OCI-LY7 (cell line): Measurements from ENCODE around the gene SPAG16. TPM values are rescaled to one million over a fixed set of nuclear protein-coding genes. Genes with fewer than 3 reads are reported as not detected.
A peak's percentile ranks its signal among the peaks of the same experiment; 100 is the strongest.

Experiments
- BruUV-seq: library from RNA; stranded (reverse); fragments of 400-500 nt; replicated peaks from 2 replicates; lab custom pipeline; 2021; lab: Mats Ljungman, UMichigan
- CTCF ChIA-PET: fragments of 300-600 bp; sonication (Branson Sonifier 250); formaldehyde crosslinking; loops from one replicate; lab custom pipeline; 2022; ENCODE audit warnings: antibody characterized with exemption; ENCODE audit not compliant: unreplicated experiment; lab: Charles Lee
- POLR2A ChIA-PET: fragments of 300-600 bp; sonication (Branson Sonifier 250); formaldehyde crosslinking; loops from one replicate; lab custom pipeline; 2022; ENCODE audit warnings: antibody characterized with exemption; lab: Charles Lee
- DNase-seq: peaks from one replicate; pipeline ENCODE4 v3.0.0-alpha.2; 2015; ENCODE audit warnings: low spot score
- H2AFZ ChIP-seq: fragments of 200-600 bp; sonication (generic), shearing (Covaris generic); 2 replicates; pipeline ENCODE4 v1.6.1; 2014; ENCODE audit warnings: mild to moderate bottlenecking, antibody characterized with exemption, low read length, moderate library complexity
- H3K27ac ChIP-seq: fragments of 200-600 bp; sonication (generic); 2 replicates; pipeline ENCODE4 v1.5.1; 2014; ENCODE audit warnings: mixed run types, low read depth, mild to moderate bottlenecking, moderate library complexity, low read length, inconsistent platforms; ENCODE audit not compliant: poor library complexity, severe bottlenecking
- H3K36me3 ChIP-seq: fragments of 200-600 bp; sonication (generic); 2 replicates; pipeline ENCODE4 v1.6.1; 2014; ENCODE audit warnings: mild to moderate bottlenecking, antibody characterized with exemption, low read length, moderate library complexity, mixed read lengths; ENCODE audit not compliant: insufficient read depth
- H3K4me1 ChIP-seq: fragments of 200-600 bp; sonication (generic); 2 replicates; pipeline ENCODE4 v1.5.1; 2014; ENCODE audit warnings: mild to moderate bottlenecking, low read length; ENCODE audit not compliant: insufficient read depth, poor library complexity, severe bottlenecking
- H3K4me2 ChIP-seq: fragments of 200-600 bp; sonication (generic); 2 replicates; pipeline ENCODE4 v1.6.1; 2014; ENCODE audit warnings: mild to moderate bottlenecking, low read length
- H3K4me3 ChIP-seq: fragments of 200-600 bp; sonication (generic); 2 replicates; pipeline ENCODE4 v1.5.1; 2014; ENCODE audit warnings: mild to moderate bottlenecking, low read depth, low read length; ENCODE audit not compliant: poor library complexity, severe bottlenecking
- H3K79me2 ChIP-seq: fragments of 200-600 bp; sonication (generic); 2 replicates; pipeline ENCODE4 v1.6.1; 2016; ENCODE audit warnings: low read depth, mild to moderate bottlenecking, low read length, moderate library complexity, mixed read lengths; ENCODE audit not compliant: insufficient read depth
- H3K9me2 ChIP-seq: fragments of 200-600 bp; sonication (generic); 2 replicates; pipeline ENCODE4 v1.6.1; 2016; ENCODE audit warnings: mild to moderate bottlenecking, low read length, mixed read lengths; ENCODE audit not compliant: insufficient read depth
- H3K9me3 ChIP-seq: fragments of 200-600 bp; sonication (generic); 2 replicates; pipeline ENCODE4 v1.6.1; 2014; ENCODE audit warnings: mild to moderate bottlenecking, mixed run types, low read length, mixed read lengths
- H4K20me1 ChIP-seq: fragments of 200-600 bp; sonication (generic); 2 replicates; pipeline ENCODE4 v1.6.1; 2014; ENCODE audit warnings: mild to moderate bottlenecking, antibody characterized with exemption, low read length, moderate library complexity, mixed read lengths; ENCODE audit not compliant: insufficient read depth
- EZH2phosphoT487 ChIP-seq: fragments of 200-600 bp; sonication (generic); IDR thresholded peaks from 2 replicates; pipeline ENCODE4 v1.6.1; 2018; ENCODE audit warnings: low read depth, borderline replicate concordance, mild to moderate bottlenecking, mixed run types, antibody characterized with exemption, low read length, moderate library complexity, mixed read lengths
- intact Hi-C: fragments of 100-400 bp; cut with micrococcal nuclease; formaldehyde crosslinking; loops from one replicate; pipeline ENCODE4 v1.10.0; 2022; ENCODE audit not compliant: unreplicated experiment
- total RNA-seq, 2 experiments: library from RNA; depleted of rRNA in 1 of 2; stranded (reverse); fragments of >200 nt in 1 of 2; shearing (Covaris generic) in 1 of 2; gene quantifications; 2 replicates each; pipeline ENCODE4 v1.2.3, GENCODE V29; 2014 to 2022
- TF ChIP-seq, protein P1 (sequence below): fragments of 200-600 bp; sonication (generic); conservative IDR thresholded peaks from 2 replicates; pipeline ENCODE4 v1.5.1; 2014; ENCODE audit warnings: mild to moderate bottlenecking, antibody characterized with exemption, low read length, moderate library complexity, mixed read lengths

Gene SPAG16
- total RNA-seq, 2 experiments from 2014 or later: 22.1 to 24.2 TPM

DNA sequence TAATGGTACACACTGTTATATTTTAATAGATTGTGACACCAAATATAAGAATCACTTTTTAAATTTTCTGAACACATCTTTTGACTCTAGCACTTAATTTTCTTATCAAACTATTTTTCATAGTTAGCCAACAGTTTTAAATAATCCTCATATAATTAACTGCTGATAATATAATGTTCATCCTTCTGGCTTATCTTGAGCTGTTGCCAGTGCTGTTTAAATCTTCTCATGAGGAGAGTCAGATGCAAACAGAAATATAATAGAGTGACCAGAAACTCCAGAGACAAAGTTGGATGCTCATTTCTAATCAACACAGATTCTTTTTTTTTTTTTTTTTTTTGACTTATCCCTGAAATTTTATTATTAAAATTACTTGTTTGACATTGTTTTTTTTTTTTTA is 282.6 kb downstream of the SPAG16 start:
- Histone ChIP-seq H3K27ac (no peak overlapping the region), H3K4me2 (no peak overlapping the region), H2AFZ (no peak overlapping the region), H3K79me2 (no peaks in the 10 kb centered on the region), H3K9me3 (no peaks in the 10 kb centered on the region), H3K4me3 (no peak overlapping the region), H4K20me1 (no peaks in the 10 kb centered on the region), H3K4me1 (no peaks in the 10 kb centered on the region), H3K36me3 (no peaks in the 10 kb centered on the region), H3K9me2 (no peaks in the 10 kb centered on the region)
- intact Hi-C loops: no loop called here
- TF ChIP-seq, protein P1, sequence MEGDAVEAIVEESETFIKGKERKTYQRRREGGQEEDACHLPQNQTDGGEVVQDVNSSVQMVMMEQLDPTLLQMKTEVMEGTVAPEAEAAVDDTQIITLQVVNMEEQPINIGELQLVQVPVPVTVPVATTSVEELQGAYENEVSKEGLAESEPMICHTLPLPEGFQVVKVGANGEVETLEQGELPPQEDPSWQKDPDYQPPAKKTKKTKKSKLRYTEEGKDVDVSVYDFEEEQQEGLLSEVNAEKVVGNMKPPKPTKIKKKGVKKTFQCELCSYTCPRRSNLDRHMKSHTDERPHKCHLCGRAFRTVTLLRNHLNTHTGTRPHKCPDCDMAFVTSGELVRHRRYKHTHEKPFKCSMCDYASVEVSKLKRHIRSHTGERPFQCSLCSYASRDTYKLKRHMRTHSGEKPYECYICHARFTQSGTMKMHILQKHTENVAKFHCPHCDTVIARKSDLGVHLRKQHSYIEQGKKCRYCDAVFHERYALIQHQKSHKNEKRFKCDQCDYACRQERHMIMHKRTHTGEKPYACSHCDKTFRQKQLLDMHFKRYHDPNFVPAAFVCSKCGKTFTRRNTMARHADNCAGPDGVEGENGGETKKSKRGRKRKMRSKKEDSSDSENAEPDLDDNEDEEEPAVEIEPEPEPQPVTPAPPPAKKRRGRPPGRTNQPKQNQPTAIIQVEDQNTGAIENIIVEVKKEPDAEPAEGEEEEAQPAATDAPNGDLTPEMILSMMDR: no peak
- no peak for TF ChIP-seq EZH2phosphoT487
- no TSS peak for BruUV-seq
- POLR2A ChIA-PET: interaction anchor here (0.7 kb wide), 1 partner anchor 321 kb away, joined by 3 read pairs; no protein-coding TSS in a partner anchor
- CTCF ChIA-PET: no interaction called here
- no peak for DNase-seq

DNA sequence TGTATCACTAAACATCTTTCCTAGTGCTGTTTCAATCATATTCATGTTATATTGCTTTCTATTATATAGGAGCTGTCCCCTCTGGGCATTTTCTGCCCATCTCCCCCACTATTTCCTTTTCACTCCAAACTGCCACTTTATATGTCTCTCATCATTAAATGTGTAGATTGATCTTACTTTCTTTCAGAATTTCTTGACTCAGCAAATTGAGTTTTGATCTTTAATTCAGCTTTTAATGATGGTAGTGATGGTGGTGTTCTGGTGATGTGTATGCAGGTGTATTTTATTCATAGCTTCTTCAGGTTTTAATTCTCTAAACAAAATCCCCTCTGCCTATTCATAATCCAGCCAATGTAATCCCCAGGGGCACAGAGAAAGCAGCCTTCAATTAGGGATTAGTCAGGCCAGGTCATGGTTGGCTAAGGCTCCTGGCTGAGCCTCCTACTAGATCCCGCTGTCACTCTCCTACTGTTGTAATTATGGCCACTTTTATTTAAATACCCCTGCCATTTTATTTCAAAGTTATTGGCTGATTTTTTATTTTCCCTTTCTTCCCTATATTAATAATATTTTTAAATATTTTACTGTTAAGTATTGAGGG is 325.4 kb downstream of the SPAG16 start:
- Histone ChIP-seq H3K4me1 (no peaks in the 10 kb centered on the region), H3K4me3 (no peak overlapping the region), H4K20me1 (no peaks in the 10 kb centered on the region), H3K27ac (no peak overlapping the region), H3K9me3 (no peaks in the 10 kb centered on the region), H3K4me2 (no peak overlapping the region), H3K36me3 (no peaks in the 10 kb centered on the region), H3K9me2 (no peaks in the 10 kb centered on the region), H3K79me2 (no peaks in the 10 kb centered on the region), H2AFZ (no peak overlapping the region)
- BruUV-seq: no TSS peak
- CTCF ChIA-PET: no interaction called here
- POLR2A ChIA-PET: no interaction called here
- TF ChIP-seq, protein P1: no peak
- TF ChIP-seq EZH2phosphoT487: no peak
- intact Hi-C loops: no loop called here
- no peak for DNase-seq

DNA sequence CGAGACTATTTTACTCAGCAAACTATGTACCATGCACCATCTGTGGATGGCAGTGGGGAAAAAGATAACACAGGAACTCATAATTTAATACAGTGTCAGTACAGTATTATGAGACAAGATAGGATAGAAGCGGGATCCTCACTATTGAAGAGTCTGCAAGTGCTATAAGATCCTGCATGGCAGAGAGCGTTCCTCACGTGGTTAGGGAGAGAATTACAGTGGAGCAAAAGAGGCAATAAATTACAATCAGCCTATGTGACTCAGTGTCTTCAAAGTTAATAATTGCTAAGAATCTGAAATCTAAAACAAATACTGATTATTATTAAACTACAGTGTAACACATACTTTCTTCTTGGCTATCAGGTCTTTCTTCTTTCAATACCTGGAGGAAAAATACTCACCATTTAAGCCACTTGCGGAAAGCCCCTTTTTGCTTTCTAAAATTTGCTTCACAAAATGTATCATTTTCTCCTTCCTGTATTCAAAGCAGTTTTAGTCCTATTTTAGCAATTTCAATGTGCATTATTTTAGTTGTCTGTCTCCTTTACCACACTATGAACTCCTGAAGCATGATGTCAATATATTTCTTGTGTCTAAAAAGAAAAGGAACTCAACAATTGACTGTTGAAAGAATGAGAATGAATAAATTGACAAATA is 342.9 kb downstream of the SPAG16 start:
- CTCF ChIA-PET: no interaction called here
- TF ChIP-seq, protein P1: peak; percentile 44; the same call in 1 of the 2 replicates
- TF ChIP-seq EZH2phosphoT487: no peak
- BruUV-seq: no TSS peak
- Histone ChIP-seq H3K4me1 (no peaks in the 10 kb centered on the region), H3K4me2 (no peak overlapping the region), H3K79me2 (no peaks in the 10 kb centered on the region), H3K9me2 (no peaks in the 10 kb centered on the region), H3K36me3 (no peaks in the 10 kb centered on the region), H3K9me3 (no peaks in the 10 kb centered on the region), H4K20me1 (no peaks in the 10 kb centered on the region), H2AFZ (no peak overlapping the region), H3K27ac (no peak overlapping the region), H3K4me3 (no peak overlapping the region)
- POLR2A ChIA-PET: interaction anchor here (0.8 kb wide), 1 partner anchor 38 kb away, joined by 3 read pairs; no protein-coding TSS in a partner anchor
- peak; percentile 3 for DNase-seq
- intact Hi-C loops: no loop called here
